H9 (cell line): ENCODE data around the gene PTEN. TPM values are rescaled to one million over a fixed set of nuclear protein-coding genes. Genes with fewer than 3 reads are reported as not detected.

Experiments
- DNase-seq: peaks from one replicate; pipeline ENCODE4 v3.0.0-alpha.2; 2017
- H2AFZ ChIP-seq: one replicate; pipeline ENCODE4 v1.6.1; 2013; ENCODE audit warnings: mild to moderate bottlenecking, low read length, control low read depth, moderate library complexity
- H2AK5ac ChIP-seq: 2 replicates; pipeline ENCODE4 v1.6.1; 2013; ENCODE audit warnings: low read length, control low read depth, mixed read lengths; ENCODE audit not compliant: insufficient read length
- H2BK120ac ChIP-seq: one replicate; pipeline ENCODE4 v1.6.1; 2013; ENCODE audit warnings: low read depth, mild to moderate bottlenecking, low read length, control low read depth, inconsistent platforms; ENCODE audit not compliant: poor library complexity, severe bottlenecking
- H2BK12ac ChIP-seq: 2 replicates; pipeline ENCODE4 v1.6.1; 2013; ENCODE audit warnings: low read length, control low read depth, mixed read lengths, low read depth; ENCODE audit not compliant: insufficient read length
- H2BK15ac ChIP-seq: 2 replicates; pipeline ENCODE4 v1.6.1; 2013; ENCODE audit warnings: low read depth, low read length, control low read depth
- H2BK20ac ChIP-seq: one replicate; pipeline ENCODE4 v1.6.1; 2013; ENCODE audit warnings: low read depth, mild to moderate bottlenecking, low read length, control low read depth, inconsistent platforms; ENCODE audit not compliant: poor library complexity, severe bottlenecking
- H2BK5ac ChIP-seq: 2 replicates; pipeline ENCODE4 v1.6.1; 2013; ENCODE audit warnings: low read length, control low read depth, mixed read lengths; ENCODE audit not compliant: insufficient read length
- H3K14ac ChIP-seq: 2 replicates; pipeline ENCODE4 v1.6.1; 2013; ENCODE audit warnings: low read length, control low read depth; ENCODE audit not compliant: insufficient read depth
- H3K18ac ChIP-seq: 2 replicates; pipeline ENCODE4 v1.6.1; 2013; ENCODE audit warnings: low read depth, mild to moderate bottlenecking, mixed read lengths, low read length, control low read depth; ENCODE audit not compliant: insufficient read length
- H3K23ac ChIP-seq: 2 replicates; pipeline ENCODE4 v1.6.1; 2013; ENCODE audit warnings: low read length, control low read depth, mixed read lengths, low read depth; ENCODE audit not compliant: insufficient read length
- H3K23me2 ChIP-seq: 2 replicates; pipeline ENCODE4 v1.6.1; 2013; ENCODE audit warnings: low read depth, mild to moderate bottlenecking, mixed read lengths, low read length, control low read depth; ENCODE audit not compliant: insufficient read length, poor library complexity, severe bottlenecking
- H3K27ac ChIP-seq: 2 replicates; pipeline ENCODE4 v1.5.1; 2013; ENCODE audit warnings: low read length, control low read depth, mixed read lengths, low read depth; ENCODE audit not compliant: insufficient read length
- H3K27me3 ChIP-seq: 2 replicates; pipeline ENCODE4 v1.6.1; 2013; ENCODE audit warnings: low read length, control low read depth, inconsistent platforms; ENCODE audit not compliant: insufficient read depth
- H3K4ac ChIP-seq: 2 replicates; pipeline ENCODE4 v1.6.1; 2013; ENCODE audit warnings: low read depth, mild to moderate bottlenecking, control low read depth, inconsistent platforms, low read length, moderate library complexity
- H3K4me1 ChIP-seq: 2 replicates; pipeline ENCODE4 v1.6.1; 2013; ENCODE audit warnings: low read length, control low read depth, inconsistent platforms; ENCODE audit not compliant: insufficient read depth
- H3K4me2 ChIP-seq: 2 replicates; pipeline ENCODE4 v1.6.1; 2013; ENCODE audit warnings: low read length, control low read depth, mixed read lengths; ENCODE audit not compliant: insufficient read length, insufficient read depth
- H3K56ac ChIP-seq: 2 replicates; pipeline ENCODE4 v1.6.1; 2013; ENCODE audit warnings: low read depth, mild to moderate bottlenecking, mixed read lengths, low read length, control low read depth; ENCODE audit not compliant: insufficient read length
- H3K79me1 ChIP-seq: 2 replicates; pipeline ENCODE4 v1.6.1; 2013; ENCODE audit warnings: low read depth, mild to moderate bottlenecking, moderate library complexity, low read length, control low read depth, inconsistent platforms; ENCODE audit not compliant: insufficient read depth, poor library complexity, severe bottlenecking
- H3K79me2 ChIP-seq: 2 replicates; pipeline ENCODE4 v1.6.1; 2013; ENCODE audit warnings: low read length, control low read depth, inconsistent platforms; ENCODE audit not compliant: insufficient read depth
- H3K9ac ChIP-seq: 2 replicates; pipeline ENCODE4 v1.6.1; 2013; ENCODE audit warnings: low read length, control low read depth, mixed read lengths; ENCODE audit not compliant: insufficient read length; ENCODE audit errors: extremely low read depth
- H3K9me3 ChIP-seq: one replicate; pipeline ENCODE4 v1.6.1; 2013; ENCODE audit warnings: low read depth, low read length, inconsistent platforms; ENCODE audit not compliant: control insufficient read depth
- H3T11ph ChIP-seq: one replicate; pipeline ENCODE4 v1.6.1; 2013; ENCODE audit warnings: mild to moderate bottlenecking, low read length, control low read depth, inconsistent platforms
- H4K20me1 ChIP-seq: one replicate; pipeline ENCODE4 v1.6.1; 2013; ENCODE audit not compliant: control insufficient read depth, insufficient read length, insufficient read depth
- H4K5ac ChIP-seq: 2 replicates; pipeline ENCODE4 v1.6.1; 2013; ENCODE audit warnings: low read depth, mild to moderate bottlenecking, mixed read lengths, low read length, control low read depth; ENCODE audit not compliant: insufficient read length
- H4K8ac ChIP-seq: replicated peaks from 2 replicates; pipeline ENCODE4 v1.6.1; 2013; ENCODE audit warnings: low read length, control low read depth, mixed read lengths, low read depth; ENCODE audit not compliant: insufficient read length
- H4K91ac ChIP-seq: 2 replicates; pipeline ENCODE4 v1.6.1; 2013; ENCODE audit warnings: low read depth, mild to moderate bottlenecking, moderate library complexity, mixed read lengths, low read length, control low read depth; ENCODE audit not compliant: insufficient read length
- H3K27ac Mint-ChIP-seq, 3 experiments: 2 replicates in 2 of 3; 3 replicates in 1 of 3; pipeline ENCODE4 v1.8.0; 2020 to 2021; ENCODE audit warnings: mixed read lengths in 3 of 3, mild to moderate bottlenecking in 1 of 3, moderate library complexity in 1 of 3
- H3K27me3 Mint-ChIP-seq: 2 replicates; pipeline ENCODE4 v1.8.0; 2021; ENCODE audit warnings: low read depth, mild to moderate bottlenecking, moderate library complexity, mixed read lengths
- H3K36me3 Mint-ChIP-seq, 3 experiments: 2 replicates in 2 of 3; 3 replicates in 1 of 3; pipeline ENCODE4 v1.8.0; 2020 to 2021; ENCODE audit warnings: low read depth in 3 of 3, mixed read lengths in 3 of 3; ENCODE audit not compliant: insufficient read depth in 1 of 3
- H3K4me1 Mint-ChIP-seq, 2 experiments: 2 replicates each; pipeline ENCODE4 v1.8.0; 2020; ENCODE audit warnings: mixed read lengths in 2 of 2
- H3K4me3 Mint-ChIP-seq, 2 experiments: 2 replicates in 1 of 2; 3 replicates in 1 of 2; pipeline ENCODE4 v1.8.0; 2020 to 2021; ENCODE audit warnings: mild to moderate bottlenecking in 2 of 2, mixed read lengths in 2 of 2, moderate library complexity in 1 of 2
- H3K9me3 Mint-ChIP-seq, 2 experiments: 2 replicates in 1 of 2; 3 replicates in 1 of 2; pipeline ENCODE4 v1.8.0; 2020; ENCODE audit warnings: mild to moderate bottlenecking in 2 of 2, mixed read lengths in 2 of 2, moderate library complexity in 1 of 2
- WGBS: extraction: QIAGEN DNeasy Blood & Tissue Kit; methylation state at CpG from one replicate; pipeline ENCODE4 v1.1.7; 2013; ENCODE audit warnings: missing lambda C conversion rate, low lambda C conversion rate, mixed read lengths; ENCODE audit not compliant: insufficient read length; ENCODE audit errors: extremely low coverage; 5-methylcytosine and 5-hydroxymethylcytosine counted together
- total RNA-seq: library from RNA; stranded (reverse); gene quantifications from 2 replicates; pipeline ENCODE4 v1.2.1, GENCODE V29; 2021
- TF ChIP-seq, protein P1 (sequence below): fragments of 200-600 bp; sonication (generic); conservative IDR thresholded peaks from 3 replicates; pipeline ENCODE4 v1.8.0; 2021; ENCODE audit warnings: antibody characterized with exemption, mild to moderate bottlenecking

Gene PTEN
- total RNA-seq, 1 experiment from 2014 or later: 52.8 TPM

DNA sequence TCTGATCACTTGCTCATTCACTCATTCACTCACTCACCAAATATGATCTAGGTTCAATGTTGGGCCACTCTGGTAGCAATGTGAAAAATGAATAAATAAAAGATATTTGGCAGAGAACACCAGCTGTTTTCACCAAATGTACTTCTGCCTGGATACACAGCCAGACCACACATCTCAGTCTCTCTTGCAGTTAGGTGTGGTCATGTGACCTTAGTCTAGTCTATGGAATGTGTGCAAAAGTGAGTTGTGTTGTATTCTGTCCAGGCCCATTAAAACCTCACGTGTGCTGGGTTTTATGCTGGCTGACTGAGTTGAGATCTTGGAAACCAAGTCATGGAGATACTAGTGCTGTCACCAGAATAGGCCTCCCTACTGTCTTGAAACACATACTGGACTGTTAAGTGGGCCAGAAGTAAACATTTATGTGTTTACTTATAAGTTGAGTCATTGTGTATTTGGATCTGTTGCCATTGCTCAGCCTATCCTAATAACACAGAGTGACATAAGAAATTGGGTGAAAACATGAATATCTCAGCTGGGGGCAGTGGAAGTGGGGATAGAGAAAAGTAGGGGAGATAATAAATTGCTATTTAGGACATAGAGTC, 145.5 kb downstream of the PTEN start:
- H3K9me3 Mint-ChIP-seq: peaks cover 3 to 7% of the 10 kb centered on the region in 2 experiments; a peak in 3 of 5 replicates
- WGBS: no CpG with 5 or more reads among the region's 1 CpG

More for the DNA sequence above, 145.5 kb downstream of the PTEN start:
- H3K27me3 ChIP-seq: no peaks in the 10 kb centered on the region
- H3K4me1 ChIP-seq: peaks cover 2% of the 10 kb centered on the region; the same call in 1 of the 2 replicates
- DNase-seq: no peak
- H3K23me2 ChIP-seq: no peaks in the 10 kb centered on the region
- no peak overlapping the region for H3K4me2 ChIP-seq
- H4K5ac ChIP-seq: no peak overlapping the region
- no peak overlapping the region for H2AFZ ChIP-seq
- no peak overlapping the region for H4K8ac ChIP-seq
- H2BK5ac ChIP-seq: no peak overlapping the region
- no peak overlapping the region for H3K27ac ChIP-seq
- no peak overlapping the region for H3K56ac ChIP-seq
- no peak overlapping the region for H3K14ac ChIP-seq
- no peak overlapping the region for H2BK20ac ChIP-seq
- H3K79me1 ChIP-seq: no peaks in the 10 kb centered on the region
- H3K23ac ChIP-seq: no peak overlapping the region
- H4K20me1 ChIP-seq: no peaks in the 10 kb centered on the region
- H3K27me3 Mint-ChIP-seq: no peaks in the 10 kb centered on the region
- H4K91ac ChIP-seq: no peak overlapping the region
- no peak overlapping the region for H2BK12ac ChIP-seq
- H3K4me3 Mint-ChIP-seq: no peak overlapping the region
- no peak overlapping the region for H2BK15ac ChIP-seq
- peaks cover 8% of the 10 kb centered on the region in 2 experiments for H3K4me1 Mint-ChIP-seq
- no peaks in the 10 kb centered on the region for H3K79me2 ChIP-seq
- no peak overlapping the region for H3K4ac ChIP-seq
- no peaks in the 10 kb centered on the region for H3K9me3 ChIP-seq
- no peak overlapping the region for H3K18ac ChIP-seq
- no peak overlapping the region for H3K27ac Mint-ChIP-seq
- peaks cover 0 to 3% (median 0%) of the 10 kb centered on the region in 3 experiments; a peak in 1 of 7 replicates for H3K36me3 Mint-ChIP-seq
- TF ChIP-seq, protein P1, sequence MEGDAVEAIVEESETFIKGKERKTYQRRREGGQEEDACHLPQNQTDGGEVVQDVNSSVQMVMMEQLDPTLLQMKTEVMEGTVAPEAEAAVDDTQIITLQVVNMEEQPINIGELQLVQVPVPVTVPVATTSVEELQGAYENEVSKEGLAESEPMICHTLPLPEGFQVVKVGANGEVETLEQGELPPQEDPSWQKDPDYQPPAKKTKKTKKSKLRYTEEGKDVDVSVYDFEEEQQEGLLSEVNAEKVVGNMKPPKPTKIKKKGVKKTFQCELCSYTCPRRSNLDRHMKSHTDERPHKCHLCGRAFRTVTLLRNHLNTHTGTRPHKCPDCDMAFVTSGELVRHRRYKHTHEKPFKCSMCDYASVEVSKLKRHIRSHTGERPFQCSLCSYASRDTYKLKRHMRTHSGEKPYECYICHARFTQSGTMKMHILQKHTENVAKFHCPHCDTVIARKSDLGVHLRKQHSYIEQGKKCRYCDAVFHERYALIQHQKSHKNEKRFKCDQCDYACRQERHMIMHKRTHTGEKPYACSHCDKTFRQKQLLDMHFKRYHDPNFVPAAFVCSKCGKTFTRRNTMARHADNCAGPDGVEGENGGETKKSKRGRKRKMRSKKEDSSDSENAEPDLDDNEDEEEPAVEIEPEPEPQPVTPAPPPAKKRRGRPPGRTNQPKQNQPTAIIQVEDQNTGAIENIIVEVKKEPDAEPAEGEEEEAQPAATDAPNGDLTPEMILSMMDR: no peak
- H3T11ph ChIP-seq: no peak overlapping the region
- H2AK5ac ChIP-seq: no peak overlapping the region
- no peak overlapping the region for H2BK120ac ChIP-seq
- no peak overlapping the region for H3K9ac ChIP-seq
